ENCODE measurements around the gene OXSR1. TPM values are rescaled to one million over a fixed set of nuclear protein-coding genes. Genes with fewer than 3 reads are reported as not detected.

Gene OXSR1
- total RNA-seq, 4 donors from 2014 or later: 27.0 to 46.7 (median 32.9) TPM

GRCh38 chr3:38137615-38138348, 27.6 kb upstream of the OXSR1 start:
- Histone ChIP-seq H3K9me3 (no peaks in the 10 kb centered on the region), H3K4me3 (peak overlapping the region; percentile 94 to 98 (median 94)), H3K27ac (replicated peaks in 1 of 4) (peak overlapping the region; percentile 92 to 97 (median 94)), H3K27me3 (no peaks in the 10 kb centered on the region), H3K4me1 (peaks cover 29 to 61% (median 46%) of the 10 kb centered on the region in 4 donors), H3K36me3 (peaks cover 0 to 50% (median 41%) of the 10 kb centered on the region in 4 donors)
- intact Hi-C loops (cut with DNase I): loop anchor here (2.0 to 5.0 kb wide), 3 partner anchors 27 to 315 kb away; partner anchors contain the start of genes ACVR2B and OXSR1
- TF ChIP-seq POLR2AphosphoS5 (IDR thresholded peaks at IDR 0.05) (no peak), CTCF (IDR thresholded peaks at IDR 0.05) (peak in 2 of 3 experiments; percentile 1 to 12), POLR2A (IDR thresholded peaks at IDR 0.05; ENCODE audit: low read depth) (no peak), EP300 (IDR thresholded peaks at IDR 0.05) (no peak)
- WGBS: 24% methylated on average over 17 of the region's 22 CpGs
- DNase-seq (ENCODE audit: extremely low spot score): no peak

- H3K4me1 ChIP-seq: peaks cover 29 to 59% (median 46%) of the 10 kb centered on the region in 4 donors
Observed at GRCh38 chr3:38138349-38139190, 26.8 kb upstream of the OXSR1 start, which contains the start of gene MYD88. MYD88 (plus strand) TSS chr3:38138661; CDS start chr3:38138701, 40 bp downstream.

GRCh38 chr3:38139191-38139590, 26.1 kb upstream of the OXSR1 start:
- no peak for DNase-seq (ENCODE audit: extremely low spot score)
- WGBS: 6% methylated on average over 6 of the region's 8 CpGs
- no peaks in the 10 kb centered on the region for H3K27me3 ChIP-seq
- H3K27ac ChIP-seq (replicated peaks in 1 of 4): peak overlapping the region; percentile 92 to 97 (median 94)
- intact Hi-C loops (cut with DNase I): loop anchor here (2.0 to 5.0 kb wide), 3 partner anchors 26 to 313 kb away; partner anchors contain the start of genes ACVR2B and OXSR1
- H3K36me3 ChIP-seq: peaks cover 0 to 36% (median 27%) of the 10 kb centered on the region in 4 donors
- TF ChIP-seq EP300 (IDR thresholded peaks at IDR 0.05) (no peak), CTCF (IDR thresholded peaks at IDR 0.05) (no peak), POLR2A (IDR thresholded peaks at IDR 0.05; ENCODE audit: low read depth) (no peak), POLR2AphosphoS5 (IDR thresholded peaks at IDR 0.05) (no peak)
- peak overlapping the region; percentile 94 to 98 (median 94) for H3K4me3 ChIP-seq
- H3K4me1 ChIP-seq: peaks cover 29 to 53% (median 46%) of the 10 kb centered on the region in 4 donors
- no peaks in the 10 kb centered on the region for H3K9me3 ChIP-seq

More at GRCh38 chr3:38138349-38139190, 26.8 kb upstream of the OXSR1 start, which contains the start of gene MYD88:
- H3K9me3 ChIP-seq: no peaks in the 10 kb centered on the region
- DNase-seq (ENCODE audit: extremely low spot score): peak; percentile 97
- H3K27ac ChIP-seq (replicated peaks in 1 of 4): peak within 1 kb of the TSS; percentile 92 to 97 (median 94)
- no peak for TF ChIP-seq EP300 (IDR thresholded peaks at IDR 0.05)
- TF ChIP-seq POLR2AphosphoS5 (IDR thresholded peaks at IDR 0.05): peak; percentile 56 to 80
- peaks cover 0 to 42% (median 33%) of the 10 kb centered on the region in 4 donors for H3K36me3 ChIP-seq
- H3K27me3 ChIP-seq: no peaks in the 10 kb centered on the region
- intact Hi-C loops (cut with DNase I): loop anchor here (2.0 to 5.0 kb wide), 3 partner anchors 26 to 314 kb away; partner anchors contain the start of genes ACVR2B and OXSR1
- under 1% methylated on average over 15 of the region's 65 CpGs for WGBS
- H3K4me3 ChIP-seq: peak within 1 kb of the TSS; percentile 94 to 98 (median 94)

GRCh38 chr3:38139652-38140051, 25.7 kb upstream of the OXSR1 start:
- WGBS: 94% methylated on average over 3 of the region's 7 CpGs

More at GRCh38 chr3:38139652-38140051, 25.7 kb upstream of the OXSR1 start:
- Histone ChIP-seq H3K4me3 (peak overlapping the region; percentile 94 to 98 (median 94)), H3K27ac (replicated peaks in 1 of 4) (peak overlapping the region in 1 of 4 donors; percentile 97), H3K36me3 (peaks cover 0 to 32% (median 22%) of the 10 kb centered on the region in 4 donors), H3K4me1 (peaks cover 29 to 48% (median 44%) of the 10 kb centered on the region in 4 donors), H3K9me3 (no peaks in the 10 kb centered on the region), H3K27me3 (no peaks in the 10 kb centered on the region)
- intact Hi-C loops (cut with DNase I): loop anchor here (2.0 to 5.0 kb wide), 3 partner anchors 25 to 313 kb away; partner anchors contain the start of genes ACVR2B and OXSR1
- TF ChIP-seq EP300 (IDR thresholded peaks at IDR 0.05) (no peak), CTCF (IDR thresholded peaks at IDR 0.05) (no peak), POLR2A (IDR thresholded peaks at IDR 0.05; ENCODE audit: low read depth) (no peak), POLR2AphosphoS5 (IDR thresholded peaks at IDR 0.05) (no peak)
- DNase-seq (ENCODE audit: extremely low spot score): no peak

Data from esophagus muscularis mucosa (tissue), 4 donors.